ENCODE measurements around the gene WDR33.

GRCh38 chr2:127651381-127651809 is 159.6 kb downstream of the WDR33 start:
- no peak for TF ChIP-seq POLR2A (IDR thresholded peaks at IDR 0.05; ENCODE audit: low read depth, low read length)
- no peak for TF ChIP-seq CTCF (IDR thresholded peaks at IDR 0.05; ENCODE audit: extremely low read depth in 1 of 2, insufficient read depth in 1 of 2, low read depth in 1 of 2, low read length in 2 of 2)
- TF ChIP-seq EZH2 (IDR thresholded peaks at IDR 0.05; ENCODE audit: borderline replicate concordance, low read depth, low read length, severe bottlenecking), result no peak
- TF ChIP-seq POLR2AphosphoS5 (IDR thresholded peaks at IDR 0.05; ENCODE audit: insufficient read depth, low read depth, low read length), result no peak
- TF ChIP-seq JUN (IDR thresholded peaks at IDR 0.05; ENCODE audit: borderline replicate concordance, insufficient read depth, insufficient read length, low read depth), result no peak
- TF ChIP-seq MYC (IDR thresholded peaks at IDR 0.05; ENCODE audit: low read depth, low read length), result no peak
- TF ChIP-seq MAX (IDR thresholded peaks at IDR 0.05; ENCODE audit: insufficient read depth, insufficient read length), result no peak
- no peak for TF ChIP-seq FOS (IDR thresholded peaks at IDR 0.05; ENCODE audit: borderline replicate concordance, insufficient read depth, low read length)

All from endothelial cell of umbilical vein (primary cell).